ENCODE results near the gene KCNIP1. TPM values are rescaled to one million over a fixed set of nuclear protein-coding genes. Genes with fewer than 3 reads are reported as not detected.
A peak's percentile ranks its signal among the peaks of the same experiment; 100 is the strongest.

Gene KCNIP1
- total and polyA plus RNA-seq, 4 donors = 0.13 to 1.8 (median 0.72) TPM

DNA sequence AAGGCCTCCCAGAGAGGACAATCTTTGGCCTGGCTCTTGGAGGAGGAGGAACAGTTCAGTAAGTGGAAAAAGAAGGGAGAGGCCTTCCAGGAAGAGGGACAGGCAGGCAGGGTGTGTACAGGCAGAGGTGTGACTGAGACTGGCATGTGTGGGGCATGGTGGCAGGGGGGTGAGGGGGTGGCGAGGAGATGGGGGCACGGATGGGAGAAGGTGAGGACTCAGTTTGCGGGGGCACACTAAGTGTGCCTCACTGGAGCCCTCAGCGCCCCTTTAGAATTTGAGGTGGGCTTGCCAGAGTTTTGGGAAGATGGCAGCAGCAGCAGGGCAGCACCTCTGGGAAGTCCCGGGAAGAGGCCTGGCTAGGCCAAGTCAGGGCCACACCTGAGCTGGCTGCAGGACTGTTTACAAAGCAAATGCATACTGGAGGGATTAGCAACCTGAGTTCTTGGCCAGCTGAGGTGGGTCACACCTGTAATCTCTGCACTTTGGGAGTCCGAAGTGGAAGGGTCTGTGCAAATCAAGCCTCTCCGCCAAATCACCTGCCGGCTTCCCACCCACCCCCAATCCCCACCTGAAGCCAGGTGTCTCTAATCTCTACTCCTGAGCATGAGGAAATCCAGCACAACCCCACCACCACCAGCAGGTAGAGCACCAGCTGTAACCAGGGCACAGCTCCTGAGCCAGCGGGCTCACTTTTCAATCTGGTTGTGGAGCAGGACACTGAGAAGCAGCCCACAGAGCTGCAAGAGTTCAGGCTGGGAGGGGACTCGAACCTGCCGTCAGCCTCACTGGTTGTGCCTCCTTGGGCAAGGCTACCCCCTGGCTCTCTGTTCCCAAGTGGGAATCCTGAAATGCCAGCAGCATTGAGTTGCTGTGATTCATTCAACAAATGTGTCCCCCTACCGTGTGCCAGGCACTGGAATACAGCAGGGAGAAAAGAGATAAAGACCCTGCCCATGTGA is 269.5 kb downstream of the KCNIP1 start:
- Histone ChIP-seq H3K27ac (ENCODE audit: low read depth in 1 of 2, low read length in 1 of 2) (no peak overlapping the region), H3K27me3 (ENCODE audit: control insufficient read depth in 3 of 3, insufficient read depth in 3 of 3, low read length in 2 of 3) (peaks cover 0 to 3% (median 0%) of the 10 kb centered on the region in 3 donors), H3K9me3 (ENCODE audit: control insufficient read depth in 4 of 4, insufficient read depth in 3 of 4, low read length in 3 of 4) (no peaks in the 10 kb centered on the region), H3K36me3 (ENCODE audit: control insufficient read depth in 4 of 4, insufficient read depth in 4 of 4, low read length in 4 of 4) (no peaks in the 10 kb centered on the region), H3K4me1 (ENCODE audit: control insufficient read depth in 5 of 5, insufficient read depth in 5 of 5, low read length in 5 of 5) (no peaks in the 10 kb centered on the region), H3K9ac (ENCODE audit: insufficient read depth in 1 of 2, low read length in 2 of 2) (no peak overlapping the region), H3K4me3 (no peak overlapping the region)
- DNase-seq = no peak
- 84 to 92% methylated on average over 12 of the region's 12 CpGs for WGBS, 2 donors
- peak; percentile 9 for ATAC-seq (ENCODE audit: insufficient read depth, low FRiP score)
- TF ChIP-seq, protein P1, sequence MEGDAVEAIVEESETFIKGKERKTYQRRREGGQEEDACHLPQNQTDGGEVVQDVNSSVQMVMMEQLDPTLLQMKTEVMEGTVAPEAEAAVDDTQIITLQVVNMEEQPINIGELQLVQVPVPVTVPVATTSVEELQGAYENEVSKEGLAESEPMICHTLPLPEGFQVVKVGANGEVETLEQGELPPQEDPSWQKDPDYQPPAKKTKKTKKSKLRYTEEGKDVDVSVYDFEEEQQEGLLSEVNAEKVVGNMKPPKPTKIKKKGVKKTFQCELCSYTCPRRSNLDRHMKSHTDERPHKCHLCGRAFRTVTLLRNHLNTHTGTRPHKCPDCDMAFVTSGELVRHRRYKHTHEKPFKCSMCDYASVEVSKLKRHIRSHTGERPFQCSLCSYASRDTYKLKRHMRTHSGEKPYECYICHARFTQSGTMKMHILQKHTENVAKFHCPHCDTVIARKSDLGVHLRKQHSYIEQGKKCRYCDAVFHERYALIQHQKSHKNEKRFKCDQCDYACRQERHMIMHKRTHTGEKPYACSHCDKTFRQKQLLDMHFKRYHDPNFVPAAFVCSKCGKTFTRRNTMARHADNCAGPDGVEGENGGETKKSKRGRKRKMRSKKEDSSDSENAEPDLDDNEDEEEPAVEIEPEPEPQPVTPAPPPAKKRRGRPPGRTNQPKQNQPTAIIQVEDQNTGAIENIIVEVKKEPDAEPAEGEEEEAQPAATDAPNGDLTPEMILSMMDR (IDR thresholded peaks at IDR 0.05; ENCODE audit: control extremely low read depth, extremely low read depth) = no peak

DNA sequence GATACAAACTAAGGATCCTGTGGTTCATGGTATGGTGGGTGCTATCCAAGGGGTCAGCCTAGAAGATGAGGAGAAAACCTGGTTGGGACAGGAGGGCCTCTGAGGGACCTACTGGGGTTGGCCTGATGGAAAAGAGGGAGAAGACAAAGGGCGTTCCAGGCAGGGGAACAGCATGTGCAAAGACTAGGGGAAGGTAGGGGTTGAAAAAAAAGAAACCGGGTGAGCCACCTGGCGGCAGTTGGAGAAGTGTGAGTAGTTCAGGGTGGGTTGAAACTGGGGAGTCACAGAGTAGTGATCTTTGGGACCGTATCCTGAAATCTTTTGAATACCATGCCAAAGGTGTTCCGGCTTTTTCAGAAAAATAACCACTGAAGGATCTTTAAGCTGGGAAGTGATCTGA is 271.0 kb downstream of the KCNIP1 start:
- H3K27me3 ChIP-seq (ENCODE audit: control insufficient read depth in 3 of 3, insufficient read depth in 3 of 3, low read length in 2 of 3) = peaks cover 0 to 3% (median 0%) of the 10 kb centered on the region in 3 donors
- TF ChIP-seq, protein P1 (IDR thresholded peaks at IDR 0.05; ENCODE audit: control extremely low read depth, extremely low read depth) = no peak
- H3K4me1 ChIP-seq (ENCODE audit: control insufficient read depth in 5 of 5, insufficient read depth in 5 of 5, low read length in 5 of 5) = no peaks in the 10 kb centered on the region
- no peak for DNase-seq
- no peak overlapping the region for H3K9ac ChIP-seq (ENCODE audit: insufficient read depth in 1 of 2, low read length in 2 of 2)
- no peak overlapping the region for H3K4me3 ChIP-seq
- H3K27ac ChIP-seq (ENCODE audit: low read depth in 1 of 2, low read length in 1 of 2) = no peak overlapping the region
- no peaks in the 10 kb centered on the region for H3K36me3 ChIP-seq (ENCODE audit: control insufficient read depth in 4 of 4, insufficient read depth in 4 of 4, low read length in 4 of 4)
- no peaks in the 10 kb centered on the region for H3K9me3 ChIP-seq (ENCODE audit: control insufficient read depth in 4 of 4, insufficient read depth in 3 of 4, low read length in 3 of 4)
- no peak for ATAC-seq (ENCODE audit: insufficient read depth, low FRiP score)
- WGBS, 2 donors = 93 to 96% methylated on average over 5 of the region's 5 CpGs

DNA sequence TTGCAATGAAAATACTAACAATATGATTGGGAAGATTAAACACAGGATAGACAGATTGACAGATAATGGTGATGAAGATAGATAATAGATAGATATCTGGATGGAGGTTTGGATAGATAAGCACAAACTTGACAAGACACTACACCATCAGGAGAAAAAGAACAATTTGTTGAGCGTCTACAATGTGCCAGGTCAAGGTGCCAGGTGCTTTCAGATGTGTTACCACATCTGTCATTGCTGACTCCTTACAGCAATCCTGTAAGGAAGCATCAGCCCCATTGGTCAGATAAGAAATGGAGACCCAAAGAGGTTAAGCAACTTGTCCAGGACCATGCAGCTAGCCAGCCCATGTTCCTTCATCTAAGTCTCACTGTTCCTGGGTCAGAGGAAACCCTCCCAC is 278.1 kb downstream of the KCNIP1 start:
- no peak overlapping the region for H3K4me3 ChIP-seq
- no peaks in the 10 kb centered on the region for H3K9me3 ChIP-seq (ENCODE audit: control insufficient read depth in 4 of 4, insufficient read depth in 3 of 4, low read length in 3 of 4)
- H3K27ac ChIP-seq (ENCODE audit: low read depth in 1 of 2, low read length in 1 of 2) = no peak overlapping the region
- H3K36me3 ChIP-seq (ENCODE audit: control insufficient read depth in 4 of 4, insufficient read depth in 4 of 4, low read length in 4 of 4) = no peaks in the 10 kb centered on the region
- no peak for ATAC-seq (ENCODE audit: insufficient read depth, low FRiP score)
- H3K4me1 ChIP-seq (ENCODE audit: control insufficient read depth in 5 of 5, insufficient read depth in 5 of 5, low read length in 5 of 5) = no peaks in the 10 kb centered on the region
- no peaks in the 10 kb centered on the region for H3K27me3 ChIP-seq (ENCODE audit: control insufficient read depth in 3 of 3, insufficient read depth in 3 of 3, low read length in 2 of 3)
- TF ChIP-seq, protein P1 (IDR thresholded peaks at IDR 0.05; ENCODE audit: control extremely low read depth, extremely low read depth) = no peak
- no peak overlapping the region for H3K9ac ChIP-seq (ENCODE audit: insufficient read depth in 1 of 2, low read length in 2 of 2)
- 82 to 85% methylated on average over 1 of the region's 1 CpG for WGBS, 2 donors
- DNase-seq = no peak

Measured in lung (tissue), 12 donors.